Stimulated activated naive CD8-positive, alpha-beta T cell treated with anti-CD3 and anti-CD28 coated beads, Interleukin-15, amount 100 ng/mL, for 72 hours (primary cell): ENCODE measurements around the gene EXOSC10.
"Not testable (repeated sequence)": the region's sequence is repeated elsewhere in the genome, so short reads cannot be mapped to it uniquely, and the experiment has no call there.

Experiments used
- ATAC-seq: fragments of 150-1000 bp; cut with Tn5 transposase; 2 replicates; pipeline ENCODE4 v1.10.0; 2021; ENCODE audit warnings: mild to moderate bottlenecking, moderate library complexity
- DNase-seq, 2 donors: peaks; one replicate each; pipeline ENCODE4 v3.0.0; 2021 to 2022
- H3K27ac Mint-ChIP-seq, 2 donors: one replicate each; pipeline ENCODE4 v1.8.0; 2022; ENCODE audit warnings: mild to moderate bottlenecking in 2 of 2, mixed read lengths in 2 of 2, moderate library complexity in 2 of 2
- H3K27me3 Mint-ChIP-seq: one replicate; pipeline ENCODE4 v1.8.0; 2022; ENCODE audit warnings: mixed read lengths
- H3K4me1 Mint-ChIP-seq: one replicate; pipeline ENCODE4 v1.8.0; 2022; ENCODE audit warnings: mild to moderate bottlenecking, mixed read lengths
- H3K4me3 Mint-ChIP-seq, 2 donors: one replicate each; pipeline ENCODE4 v1.8.0; 2022; ENCODE audit warnings: mild to moderate bottlenecking in 2 of 2, mixed read lengths in 2 of 2, moderate library complexity in 1 of 2
- H3K9me3 Mint-ChIP-seq, 2 donors: one replicate each; pipeline ENCODE4 v1.8.0; 2022; ENCODE audit warnings: mixed read lengths in 2 of 2

EXOSC10 gene

DNA sequence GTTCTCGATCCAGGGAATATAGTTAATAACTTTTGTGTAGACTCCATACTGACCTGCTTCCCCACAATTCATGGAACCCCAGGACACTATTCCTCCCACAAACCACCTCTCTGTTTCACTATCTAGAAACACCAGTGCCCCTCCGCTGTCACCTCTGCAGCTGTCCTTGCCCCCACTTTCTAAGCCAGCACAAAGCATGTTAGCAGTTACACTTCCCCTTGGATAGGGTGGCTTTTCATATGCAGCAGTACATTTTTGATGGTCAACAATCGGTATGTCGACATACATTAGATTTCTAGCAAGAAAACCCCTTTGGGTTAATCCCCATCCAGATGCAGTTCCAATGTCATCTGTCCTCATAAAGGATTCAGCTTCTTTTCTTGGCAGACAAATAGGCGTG, 72.8 kb downstream of the EXOSC10 start:
- ATAC-seq (no peak), DNase-seq (no peak)
- H3K27ac Mint-ChIP-seq = peak overlapping the region in 1 of 2 donors; percentile 84
- no peak overlapping the region for H3K4me3 Mint-ChIP-seq
- H3K9me3 Mint-ChIP-seq = no peaks in the 10 kb centered on the region
- H3K27me3 Mint-ChIP-seq = no peaks in the 10 kb centered on the region
- peaks cover 22% of the 10 kb centered on the region for H3K4me1 Mint-ChIP-seq

DNA sequence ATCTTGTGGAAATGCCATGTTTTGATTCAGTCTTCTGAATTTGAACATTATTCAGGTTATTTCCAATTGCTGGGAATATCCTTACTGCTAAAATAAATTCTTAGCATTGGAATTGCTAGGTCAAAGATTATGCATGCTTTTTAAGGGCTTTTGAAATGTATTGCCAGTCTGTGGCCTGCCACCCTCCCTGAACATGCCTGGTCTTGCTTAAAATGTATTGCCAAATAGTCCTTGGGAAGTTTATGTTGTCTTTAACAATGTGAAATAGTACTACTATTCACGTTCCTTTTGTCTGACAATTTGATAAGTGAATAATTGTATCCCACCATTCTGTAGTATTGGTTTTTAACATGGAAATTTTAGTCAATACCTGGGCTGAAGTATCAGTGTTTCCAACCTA, 73.6 kb downstream of the EXOSC10 start:
- DNase-seq (no peak), ATAC-seq (no peak)
- Mint-ChIP-seq H3K9me3 (no peaks in the 10 kb centered on the region), H3K4me3 (no peak overlapping the region), H3K27me3 (no peaks in the 10 kb centered on the region), H3K4me1 (peaks cover 25% of the 10 kb centered on the region), H3K27ac (peak overlapping the region in 1 of 2 donors; percentile 22)

DNA sequence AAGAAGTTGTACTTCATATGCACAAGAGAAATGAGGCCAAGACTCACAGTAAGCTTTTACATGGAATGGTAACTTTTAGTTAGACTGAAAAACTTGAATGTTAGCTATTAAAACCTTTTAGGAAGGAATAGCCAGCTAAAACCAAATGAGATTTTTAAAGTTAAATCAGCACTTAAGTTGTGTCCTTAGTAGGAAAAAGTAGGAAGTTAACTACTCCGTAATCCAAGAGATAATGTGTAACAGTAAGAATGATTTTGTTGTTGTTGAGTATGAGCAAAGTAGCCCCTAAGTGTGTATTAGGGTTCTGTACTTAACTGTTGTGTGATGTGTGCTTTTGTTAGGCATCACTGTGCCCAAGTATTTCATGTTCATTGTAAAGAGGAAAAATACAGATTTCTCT, 74.1 kb downstream of the EXOSC10 start:
- Mint-ChIP-seq H3K27me3 (no peaks in the 10 kb centered on the region), H3K27ac (peak overlapping the region; percentile 10 to 48), H3K4me3 (no peak overlapping the region), H3K9me3 (no peaks in the 10 kb centered on the region), H3K4me1 (peaks cover 25% of the 10 kb centered on the region)
- DNase-seq (no peak), ATAC-seq (no peak)

DNA sequence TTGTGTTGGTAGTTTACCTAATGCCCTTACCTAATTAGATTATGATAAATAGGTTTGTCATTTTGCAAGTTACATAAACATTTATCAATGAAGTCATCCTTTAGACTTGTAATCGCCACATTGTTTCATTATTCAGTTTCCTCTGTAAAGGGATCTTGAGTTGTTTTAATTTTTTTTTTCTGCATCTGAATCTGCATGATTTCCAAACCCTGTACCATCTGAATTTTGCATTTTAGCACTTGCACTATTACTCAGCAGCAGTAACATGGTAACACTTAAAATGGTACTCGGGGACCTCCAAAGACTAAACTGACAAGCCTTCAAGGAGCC, 74.8 kb downstream of the EXOSC10 start:
- Mint-ChIP-seq H3K27ac (no peak overlapping the region), H3K4me1 (peaks cover 25% of the 10 kb centered on the region), H3K27me3 (no peaks in the 10 kb centered on the region), H3K9me3 (no peaks in the 10 kb centered on the region), H3K4me3 (no peak overlapping the region)
- no peak for ATAC-seq
- DNase-seq = no peak

DNA sequence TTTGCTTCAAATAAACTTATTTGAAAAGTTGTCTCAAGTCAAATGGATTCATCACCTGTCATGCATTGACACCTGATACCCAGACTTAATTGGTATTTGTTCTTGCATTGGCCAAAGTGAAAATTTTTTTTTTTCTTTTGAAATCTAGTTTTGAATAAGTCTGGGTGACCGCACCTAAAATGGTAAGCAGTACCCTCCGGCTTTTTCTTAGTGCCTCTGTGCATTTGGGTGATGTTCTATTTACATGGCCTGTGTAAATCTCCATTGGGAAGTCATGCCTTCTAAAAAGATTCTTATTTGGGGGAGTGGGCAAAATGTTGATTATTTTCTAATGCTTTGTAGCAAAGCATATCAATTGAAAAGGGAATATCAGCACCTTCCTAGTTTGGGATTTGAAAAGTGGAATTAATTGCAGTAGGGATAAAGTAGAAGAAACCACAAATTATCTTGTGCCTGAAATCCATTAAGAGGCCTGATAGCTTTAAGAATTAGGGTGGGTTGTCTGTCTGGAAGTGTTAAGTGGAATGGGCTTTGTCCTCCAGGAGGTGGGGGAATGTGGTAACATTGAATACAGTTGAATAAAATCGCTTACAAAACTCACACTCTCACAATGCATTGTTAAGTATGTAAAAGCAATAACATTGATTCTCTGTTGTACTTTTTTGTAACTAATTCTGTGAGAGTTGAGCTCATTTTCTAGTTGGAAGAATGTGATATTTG, 75.4 kb downstream of the EXOSC10 start:
- Mint-ChIP-seq H3K27me3 (no peaks in the 10 kb centered on the region), H3K27ac (peak overlapping the region; percentile 12 to 48), H3K4me3 (no peak overlapping the region), H3K4me1 (peaks cover 25% of the 10 kb centered on the region), H3K9me3 (no peaks in the 10 kb centered on the region)
- DNase-seq (no peak), ATAC-seq (no peak)

DNA sequence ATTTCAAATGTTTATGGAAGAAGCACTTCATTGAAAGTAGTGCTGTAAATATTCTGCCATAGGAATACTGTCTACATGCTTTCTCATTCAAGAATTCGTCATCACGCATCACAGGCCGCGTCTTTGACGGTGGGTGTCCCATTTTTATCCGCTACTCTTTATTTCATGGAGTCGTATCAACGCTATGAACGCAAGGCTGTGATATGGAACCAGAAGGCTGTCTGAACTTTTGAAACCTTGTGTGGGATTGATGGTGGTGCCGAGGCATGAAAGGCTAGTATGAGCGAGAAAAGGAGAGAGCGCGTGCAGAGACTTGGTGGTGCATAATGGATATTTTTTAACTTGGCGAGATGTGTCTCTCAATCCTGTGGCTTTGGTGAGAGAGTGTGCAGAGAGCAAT, 76.5 kb downstream of the EXOSC10 start:
- Mint-ChIP-seq H3K9me3 (no peaks in the 10 kb centered on the region), H3K27me3 (no peaks in the 10 kb centered on the region), H3K4me3 (no peak overlapping the region), H3K27ac (no peak overlapping the region), H3K4me1 (peaks cover 29% of the 10 kb centered on the region)
- DNase-seq (no peak), ATAC-seq (no peak)

DNA sequence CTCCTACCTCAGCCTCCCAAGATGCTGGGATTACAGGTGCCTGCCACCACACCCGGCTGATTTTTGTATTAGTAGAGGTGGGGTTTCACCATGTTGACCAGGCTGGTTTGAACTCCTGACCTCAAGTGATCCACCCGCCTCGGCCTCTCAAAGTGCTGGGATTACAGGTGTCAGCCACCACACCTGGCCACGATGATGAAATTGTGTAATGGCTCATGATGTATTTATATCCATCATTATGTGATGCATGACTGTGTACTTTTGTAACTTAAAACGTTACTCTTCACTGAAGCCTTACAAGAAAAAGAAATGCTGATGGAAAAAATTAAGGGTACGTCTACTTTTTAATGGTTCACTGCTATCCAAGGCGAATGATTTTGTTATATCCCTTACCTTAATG, 79.7 kb downstream of the EXOSC10 start:
- Mint-ChIP-seq H3K27ac (no peak overlapping the region), H3K9me3 (no peaks in the 10 kb centered on the region), H3K27me3 (no peaks in the 10 kb centered on the region), H3K4me3 (no peak overlapping the region), H3K4me1 (peaks cover 51% of the 10 kb centered on the region)
- ATAC-seq (no peak), DNase-seq (no peak)

DNA sequence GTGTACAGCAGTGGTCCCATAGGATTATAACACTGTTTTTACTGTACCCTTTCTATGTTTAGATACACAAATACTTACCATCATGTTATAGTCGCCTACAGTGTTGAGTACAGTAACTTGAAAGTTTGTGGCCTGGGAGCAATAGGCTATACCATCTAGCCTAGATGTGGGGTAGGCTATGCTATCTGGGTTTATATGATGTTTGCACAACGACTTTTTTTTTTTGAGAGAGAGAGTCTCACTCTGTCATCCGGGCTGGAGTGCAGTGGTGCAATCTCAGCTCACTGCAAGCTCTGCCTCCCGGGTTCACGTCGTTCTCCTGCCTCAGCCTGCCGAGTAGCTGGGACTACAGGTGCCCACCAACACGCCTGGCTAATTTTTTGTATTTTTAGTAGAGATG, 80.3 kb downstream of the EXOSC10 start:
- peaks cover 54% of the 10 kb centered on the region for H3K4me1 Mint-ChIP-seq
- H3K4me3 Mint-ChIP-seq, DNase-seq, H3K27me3 Mint-ChIP-seq, H3K27ac Mint-ChIP-seq, H3K9me3 Mint-ChIP-seq, ATAC-seq: not testable (repeated sequence)
